ENCODE measurements around the gene GTF3C2.
"Not testable (repeated sequence)": the region's sequence is repeated elsewhere in the genome, so short reads cannot be mapped to it uniquely, and the experiment has no call there.

DNA sequence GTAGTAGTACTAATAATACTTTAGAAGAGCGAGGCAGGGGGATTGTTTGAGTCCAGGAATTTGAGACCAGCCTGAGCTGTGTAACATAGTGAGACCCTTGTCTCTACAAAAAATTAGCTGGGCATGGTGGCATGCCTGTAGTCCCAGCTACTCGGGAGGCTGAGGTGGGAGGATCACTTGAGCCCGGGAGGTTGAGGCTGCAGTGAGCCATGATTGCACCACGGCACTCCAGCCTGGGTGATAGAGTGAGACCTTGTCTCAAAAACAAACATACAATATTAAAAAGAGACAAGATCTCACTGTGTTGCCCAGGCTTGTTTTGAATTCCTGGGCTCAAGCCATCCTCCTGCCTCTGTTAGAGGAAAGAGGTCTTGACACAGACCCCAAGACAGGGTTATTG is 56.0 kb downstream of the GTF3C2 start:
- not testable (repeated sequence) for TF ChIP-seq ZNF274 (IDR thresholded peaks at IDR 0.05; ENCODE audit: low read depth, low read length); YY1 (IDR thresholded peaks at IDR 0.05; ENCODE audit: insufficient read depth, insufficient read length)

Measured in NT2/D1 (cell line).